GM19099 (cell line): ENCODE data around the gene C13orf46.

Experiments
- POLR2A ChIP-seq: IDR thresholded peaks from 3 replicates; pipeline ENCODE4 v1.6.1; 2011; ENCODE audit warnings: low read depth; ENCODE audit not compliant: insufficient read length; ENCODE audit errors: extremely low read depth

The C13orf46 gene

GRCh38 chr13:113972451-113973217 is 1.2 kb downstream of the C13orf46 start:
- TF ChIP-seq POLR2A = no peak

GRCh38 chr13:113971471-113972231 is 2.2 kb downstream of the C13orf46 start:
- no peak for TF ChIP-seq POLR2A

- TF ChIP-seq POLR2A = no peak
Measured at GRCh38 chr13:113970810-113971470, 2.9 kb downstream of the C13orf46 start.

- TF ChIP-seq POLR2A = no peak
Measured at GRCh38 chr13:113969973-113970611, 3.8 kb downstream of the C13orf46 start.

GRCh38 chr13:113969311-113969972 is 4.4 kb downstream of the C13orf46 start:
- no peak for TF ChIP-seq POLR2A

- TF ChIP-seq POLR2A = no peak
Measured at GRCh38 chr13:113968463-113969310, 5.2 kb downstream of the C13orf46 start.

- TF ChIP-seq POLR2A = no peak
Measured at GRCh38 chr13:113967729-113968462, 6.0 kb downstream of the C13orf46 start.

GRCh38 chr13:113967206-113967720 is 6.6 kb downstream of the C13orf46 start:
- no peak for TF ChIP-seq POLR2A

GRCh38 chr13:113965968-113966884 is 7.7 kb downstream of the C13orf46 start:
- TF ChIP-seq POLR2A = no peak

GRCh38 chr13:113965383-113965874 is 8.4 kb downstream of the C13orf46 start:
- TF ChIP-seq POLR2A = no peak

GRCh38 chr13:113964251-113964995 is 9.5 kb downstream of the C13orf46 start:
- TF ChIP-seq POLR2A = no peak
